ENCODE measurements around the gene GPR132. TPM values are rescaled to one million over a fixed set of nuclear protein-coding genes. Genes with fewer than 3 reads are reported as not detected.
"Not testable (repeated sequence)": the region's sequence is repeated elsewhere in the genome, so short reads cannot be mapped to it uniquely, and the experiment has no call there.

Gene GPR132
- total and polyA plus RNA-seq, 2 experiments from 2014 or later: 0.14 TPM; not detected in 1

- H2AFZ ChIP-seq: no peak overlapping the region
- Mint-ChIP-seq H3K4me1 (peaks cover 3% of the 10 kb centered on the region), H3K4me3 (no peak overlapping the region), H3K27me3 (ENCODE audit: insufficient read depth, low read depth, poor library complexity) (peaks cover 8% of the 10 kb centered on the region), H3K36me3 (ENCODE audit: low read depth) (no peaks in the 10 kb centered on the region), H3K9me3 (no peaks in the 10 kb centered on the region), H3K27ac (no peak overlapping the region)
- no peaks in the 10 kb centered on the region for H3K9me2 ChIP-seq (ENCODE audit: insufficient read depth)
- H3K36me3 ChIP-seq (ENCODE audit: insufficient read depth): no peaks in the 10 kb centered on the region
- H3K4me1 ChIP-seq (ENCODE audit: insufficient read depth): no peaks in the 10 kb centered on the region
- no peak overlapping the region for H3K27ac ChIP-seq (ENCODE audit: low read depth)
- TF ChIP-seq ZNF331 (CRISPR knock-in tag; IDR thresholded peaks at IDR 0.05; ENCODE audit: low read depth) (no peak), ZNF462 (CRISPR knock-in tag; IDR thresholded peaks at IDR 0.05) (no peak), POLR2AphosphoS5 (IDR thresholded peaks at IDR 0.05; ENCODE audit: low read depth) (no peak), ZNF114 (CRISPR knock-in tag; IDR thresholded peaks at IDR 0.05) (no peak), NANOG (IDR thresholded peaks at IDR 0.05; ENCODE audit: borderline replicate concordance) (no peak), CREB1 (CRISPR knock-in tag; IDR thresholded peaks at IDR 0.05; ENCODE audit: low read depth) (no peak)
- peaks cover 7% of the 10 kb centered on the region for H3K27me3 ChIP-seq (ENCODE audit: insufficient read depth)
- no peak overlapping the region for H3K4me3 ChIP-seq
- no peak for ATAC-seq
- H3F3A ChIP-seq (replicated peaks; ENCODE audit: low read depth): no peaks in the 10 kb centered on the region
- H4K20me1 ChIP-seq (replicated peaks; ENCODE audit: insufficient read depth): no peaks in the 10 kb centered on the region
- H3K79me2 ChIP-seq (replicated peaks; ENCODE audit: insufficient read depth): no peaks in the 10 kb centered on the region
- no peak overlapping the region for H3K4me2 ChIP-seq
- DNase-seq (ENCODE audit: low spot score): no peak
These were observed 25.6 kb downstream of the GPR132 start for GRCh38 chr14:105039458-105040205.

- ATAC-seq; H4K20me1 ChIP-seq (replicated peaks; ENCODE audit: insufficient read depth); H3K27ac Mint-ChIP-seq; H3K9me2 ChIP-seq (ENCODE audit: insufficient read depth); H3K9me3 Mint-ChIP-seq; H3K4me3 ChIP-seq; H3F3A ChIP-seq (replicated peaks; ENCODE audit: low read depth); H3K36me3 ChIP-seq (ENCODE audit: insufficient read depth); H3K4me2 ChIP-seq; H3K4me3 Mint-ChIP-seq; H3K79me2 ChIP-seq (replicated peaks; ENCODE audit: insufficient read depth); DNase-seq (ENCODE audit: low spot score); H3K27ac ChIP-seq (ENCODE audit: low read depth); H3K36me3 Mint-ChIP-seq (ENCODE audit: low read depth); H2AFZ ChIP-seq: not testable (repeated sequence)
- Histone ChIP-seq H3K4me1 (ENCODE audit: insufficient read depth) (peaks cover 11% of the 10 kb centered on the region), H3K27me3 (ENCODE audit: insufficient read depth) (peaks cover 46% of the 10 kb centered on the region)
- Mint-ChIP-seq H3K27me3 (ENCODE audit: insufficient read depth, low read depth, poor library complexity) (peaks cover 30% of the 10 kb centered on the region), H3K4me1 (peaks cover 13% of the 10 kb centered on the region)
These were observed 29.6 kb downstream of the GPR132 start for GRCh38 chr14:105035616-105036015.
